ENCODE results near the gene OR52M1.

Gene OR52M1

DNA sequence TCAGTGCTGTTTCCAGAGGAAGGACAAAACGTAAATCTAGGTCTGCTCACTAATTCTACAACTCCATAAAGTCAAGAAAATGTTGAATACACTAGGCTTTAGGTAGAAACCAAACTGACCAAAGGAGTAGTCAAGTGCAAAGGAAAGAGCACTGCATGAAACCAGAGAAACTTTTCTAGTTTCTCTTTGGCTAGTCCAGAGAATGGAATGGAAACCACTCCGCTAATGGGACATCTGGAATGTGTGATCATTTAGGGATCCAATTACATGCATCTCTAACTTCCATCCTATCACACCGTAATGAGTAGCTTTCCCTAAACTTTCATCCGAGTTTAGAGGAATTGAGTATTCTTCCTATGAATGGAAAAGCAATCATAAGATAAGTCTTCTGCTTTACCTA, 2.4 kb downstream of the OR52M1 start:
- H3K36me3 ChIP-seq (replicated peaks; ENCODE audit: insufficient read depth, low read length), result no peaks in the 10 kb centered on the region
- H3F3A ChIP-seq (ENCODE audit: insufficient read depth, low read length), result no peaks in the 10 kb centered on the region
- TF ChIP-seq EZH2phosphoT487 (IDR thresholded peaks at IDR 0.05; ENCODE audit: low read length) (no peak), CTCF (IDR thresholded peaks at IDR 0.05; ENCODE audit: low read length) (no peak), EZH2 (optimal IDR thresholded peaks at IDR 0.05; ENCODE audit: low read depth, low read length) (no peak)
- no peaks in the 10 kb centered on the region for H3K9me3 ChIP-seq (replicated peaks; ENCODE audit: insufficient read depth, low read length)
- no peak overlapping the region for H3K27ac ChIP-seq (ENCODE audit: low read length)
- H3K79me2 ChIP-seq (ENCODE audit: low read length), result no peaks in the 10 kb centered on the region
- H3K4me3 ChIP-seq (ENCODE audit: low read length), result no peak overlapping the region
- no peak overlapping the region for H3K9ac ChIP-seq (ENCODE audit: low read length)
- no peak overlapping the region for H3K4me2 ChIP-seq (ENCODE audit: low read depth, low read length)
- no peak overlapping the region for H2AFZ ChIP-seq (ENCODE audit: low read length)
- H3K4me1 ChIP-seq (ENCODE audit: low read length), result no peaks in the 10 kb centered on the region
- no peaks in the 10 kb centered on the region for H3K9me2 ChIP-seq (replicated peaks; ENCODE audit: insufficient read depth, low read length)
- H3K27me3 ChIP-seq (replicated peaks; ENCODE audit: insufficient read depth, low read length), result no peaks in the 10 kb centered on the region
- DNase-seq, result no peak
- H4K20me1 ChIP-seq (ENCODE audit: insufficient read depth, low read length), result no peaks in the 10 kb centered on the region

- Histone ChIP-seq H3K9me3 (replicated peaks; ENCODE audit: insufficient read depth, low read length) (no peaks in the 10 kb centered on the region), H3F3A (ENCODE audit: insufficient read depth, low read length) (no peaks in the 10 kb centered on the region), H3K9me2 (replicated peaks; ENCODE audit: insufficient read depth, low read length) (no peaks in the 10 kb centered on the region), H4K20me1 (ENCODE audit: insufficient read depth, low read length) (no peaks in the 10 kb centered on the region), H3K9ac (ENCODE audit: low read length) (no peak overlapping the region), H3K27ac (ENCODE audit: low read length) (no peak overlapping the region), H3K79me2 (ENCODE audit: low read length) (no peaks in the 10 kb centered on the region), H3K4me2 (ENCODE audit: low read depth, low read length) (no peak overlapping the region), H3K4me3 (ENCODE audit: low read length) (no peak overlapping the region), H3K36me3 (replicated peaks; ENCODE audit: insufficient read depth, low read length) (no peaks in the 10 kb centered on the region), H2AFZ (ENCODE audit: low read length) (no peak overlapping the region), H3K4me1 (ENCODE audit: low read length) (no peaks in the 10 kb centered on the region), H3K27me3 (replicated peaks; ENCODE audit: insufficient read depth, low read length) (no peaks in the 10 kb centered on the region)
- DNase-seq, result no peak
- TF ChIP-seq EZH2phosphoT487 (IDR thresholded peaks at IDR 0.05; ENCODE audit: low read length) (no peak), EZH2 (optimal IDR thresholded peaks at IDR 0.05; ENCODE audit: low read depth, low read length) (no peak), CTCF (IDR thresholded peaks at IDR 0.05; ENCODE audit: low read length) (peak; percentile 58)
Measured at GRCh38 chr11:4551346-4551979, 6.5 kb downstream of the OR52M1 start.

- no peaks in the 10 kb centered on the region for H3K79me2 ChIP-seq (ENCODE audit: low read length)
- TF ChIP-seq EZH2 (optimal IDR thresholded peaks at IDR 0.05; ENCODE audit: low read depth, low read length) (no peak), EZH2phosphoT487 (IDR thresholded peaks at IDR 0.05; ENCODE audit: low read length) (no peak), CTCF (IDR thresholded peaks at IDR 0.05; ENCODE audit: low read length) (no peak)
- H4K20me1 ChIP-seq (ENCODE audit: insufficient read depth, low read length), result no peaks in the 10 kb centered on the region
- H3K36me3 ChIP-seq (replicated peaks; ENCODE audit: insufficient read depth, low read length), result no peaks in the 10 kb centered on the region
- H2AFZ ChIP-seq (ENCODE audit: low read length), result no peak overlapping the region
- H3K9me3 ChIP-seq (replicated peaks; ENCODE audit: insufficient read depth, low read length), result no peaks in the 10 kb centered on the region
- no peak overlapping the region for H3K4me3 ChIP-seq (ENCODE audit: low read length)
- no peaks in the 10 kb centered on the region for H3K9me2 ChIP-seq (replicated peaks; ENCODE audit: insufficient read depth, low read length)
- H3K4me1 ChIP-seq (ENCODE audit: low read length), result no peaks in the 10 kb centered on the region
- no peak for DNase-seq
- H3K27ac ChIP-seq (ENCODE audit: low read length), result no peak overlapping the region
- H3K4me2 ChIP-seq (ENCODE audit: low read depth, low read length), result no peak overlapping the region
- no peaks in the 10 kb centered on the region for H3F3A ChIP-seq (ENCODE audit: insufficient read depth, low read length)
- no peaks in the 10 kb centered on the region for H3K27me3 ChIP-seq (replicated peaks; ENCODE audit: insufficient read depth, low read length)
- no peak overlapping the region for H3K9ac ChIP-seq (ENCODE audit: low read length)
Measured at GRCh38 chr11:4559527-4560440, 14.8 kb downstream of the OR52M1 start.

Measured in MM.1S (cell line).